ENCODE measurements around the gene SORCS2.

The SORCS2 gene

GRCh38 chr4:7607156-7607910, 415.0 kb downstream of the SORCS2 start:
- no peak for DNase-seq

GRCh38 chr4:7608046-7608445, 415.7 kb downstream of the SORCS2 start:
- no peak for DNase-seq

DNA sequence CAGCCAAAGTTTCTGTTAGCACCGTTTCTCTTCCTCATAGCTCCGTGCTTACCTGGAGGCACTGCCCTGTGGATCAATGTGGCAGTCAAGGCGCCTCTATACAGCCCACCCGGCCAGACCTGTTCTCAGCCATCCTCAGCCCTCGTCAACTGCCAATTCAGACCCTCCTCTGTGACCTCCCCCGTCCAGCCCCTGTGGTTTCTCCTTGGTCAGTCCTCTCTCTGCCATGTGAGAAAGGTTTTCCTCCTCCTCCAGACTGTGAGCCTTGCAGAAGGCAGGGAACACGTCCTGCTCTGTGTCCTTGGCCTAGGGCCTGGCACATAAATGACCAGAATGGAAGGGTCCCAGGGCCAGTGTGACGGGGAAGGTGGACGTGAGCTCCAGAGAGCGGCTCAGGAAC, 417.0 kb downstream of the SORCS2 start:
- no peak for DNase-seq

- no peak for DNase-seq
Observed at GRCh38 chr4:7610022-7610670, 417.8 kb downstream of the SORCS2 start.

GRCh38 chr4:7610841-7611240, 418.5 kb downstream of the SORCS2 start:
- no peak for DNase-seq

DNA sequence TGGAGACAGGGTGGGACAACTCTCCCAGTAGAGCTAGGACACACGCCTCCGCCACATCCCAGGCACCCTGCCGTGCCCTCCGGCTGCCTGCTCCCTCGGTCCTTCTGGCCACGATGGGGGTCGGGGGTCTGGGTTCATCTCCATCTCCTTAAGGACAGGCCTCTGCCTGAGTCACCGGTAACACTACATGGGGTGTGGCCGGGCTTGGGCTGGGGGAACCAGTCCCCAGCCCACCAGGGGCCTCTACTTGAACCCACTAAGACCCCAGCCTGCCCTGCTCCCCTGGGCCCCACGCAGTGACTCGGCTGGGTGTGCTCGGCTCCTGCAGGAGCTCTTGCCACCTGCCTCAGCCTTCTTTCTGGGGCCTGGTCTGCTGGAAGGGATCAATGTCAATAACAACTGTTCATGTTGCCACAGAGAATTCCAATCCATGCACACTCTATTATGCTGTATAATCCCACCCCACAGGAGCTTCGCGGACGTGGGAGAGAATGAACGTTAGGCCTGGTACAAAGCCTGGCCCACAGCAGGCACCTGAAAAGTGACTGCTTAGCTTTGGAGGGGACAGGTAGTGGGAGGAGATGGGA, 420.1 kb downstream of the SORCS2 start:
- DNase-seq = no peak

DNA sequence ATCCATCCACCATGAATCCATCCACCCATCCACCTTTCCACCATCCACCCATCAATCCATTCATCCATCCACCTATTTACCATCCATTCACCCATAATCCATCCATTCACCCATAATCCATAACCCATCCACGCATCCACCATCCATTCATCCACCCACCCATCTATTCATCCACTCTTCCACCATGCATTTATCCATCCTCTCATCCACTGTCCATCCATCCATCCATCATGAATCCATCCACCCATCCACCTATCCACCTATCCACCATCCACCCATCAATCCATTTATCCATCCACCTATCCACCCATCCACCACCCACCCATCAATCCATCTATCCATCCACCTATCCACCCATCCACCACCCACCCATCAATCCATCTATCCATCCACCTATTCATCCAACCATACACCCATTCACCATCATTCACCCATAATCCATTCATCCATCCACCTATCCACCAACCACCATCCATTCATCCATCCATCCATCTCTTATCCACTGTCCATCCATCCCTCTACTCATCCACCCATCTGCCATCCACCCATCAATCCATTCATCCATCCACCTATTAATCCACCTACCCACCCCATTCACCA, 422.1 kb downstream of the SORCS2 start:
- DNase-seq = no peak

DNA sequence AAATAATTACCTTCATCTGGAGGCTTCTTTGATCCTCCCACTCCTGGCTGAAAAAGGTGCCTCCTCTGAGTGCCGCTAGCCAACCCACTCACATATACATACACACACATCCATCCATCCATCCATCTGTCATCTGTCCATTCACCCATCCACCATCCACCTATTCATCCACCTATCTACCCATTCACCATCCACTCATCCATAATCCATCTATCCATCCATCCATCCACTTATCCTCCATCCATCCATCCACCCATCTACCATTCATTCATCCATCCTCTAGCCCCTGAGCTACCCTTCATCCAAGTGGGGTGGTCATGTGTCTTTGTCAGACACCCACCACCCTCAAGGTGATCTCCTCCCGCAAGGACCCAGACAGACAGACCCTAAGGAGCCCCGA, 423.9 kb downstream of the SORCS2 start:
- DNase-seq = no peak

GRCh38 chr4:7618361-7618760, 426.0 kb downstream of the SORCS2 start:
- no peak for DNase-seq

DNA sequence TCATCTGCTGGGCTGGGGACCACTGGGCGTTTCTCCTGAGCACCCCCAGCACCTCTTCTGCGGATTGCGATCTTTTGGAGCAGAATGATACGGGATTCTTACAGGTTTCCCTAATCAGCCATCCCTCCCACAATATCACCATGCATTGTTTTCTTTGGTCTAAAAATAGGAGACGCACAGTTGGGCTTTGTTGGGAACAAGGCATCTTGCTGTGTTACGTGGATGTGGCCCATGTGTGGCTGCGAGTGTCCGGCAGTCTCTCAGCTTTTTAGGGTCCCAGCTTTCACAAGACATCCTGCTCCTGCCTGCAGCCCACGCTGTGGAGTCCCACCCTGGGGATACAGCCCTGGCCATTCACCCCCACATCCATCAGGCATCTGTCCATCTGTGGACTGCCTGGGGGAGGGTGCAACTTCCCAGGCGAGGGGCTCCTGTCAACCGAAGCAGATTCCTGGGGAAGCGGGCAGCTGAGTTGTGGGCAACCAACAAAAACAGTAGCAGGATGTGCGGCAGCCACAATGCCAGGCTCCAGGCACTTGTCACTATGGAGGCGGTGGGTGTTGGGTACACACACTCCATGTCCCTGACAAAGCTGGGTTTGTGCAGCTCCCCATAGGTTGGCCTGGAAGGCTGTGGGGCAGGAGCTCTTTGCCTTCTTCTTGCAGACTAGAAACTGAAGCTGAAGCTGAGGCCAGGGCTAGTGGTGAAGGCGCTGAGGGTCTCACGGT, 427.9 kb downstream of the SORCS2 start:
- DNase-seq = no peak

GRCh38 chr4:7620814-7621176, 428.5 kb downstream of the SORCS2 start:
- DNase-seq = no peak

GRCh38 chr4:7621252-7622035, 429.1 kb downstream of the SORCS2 start:
- DNase-seq = no peak

DNA sequence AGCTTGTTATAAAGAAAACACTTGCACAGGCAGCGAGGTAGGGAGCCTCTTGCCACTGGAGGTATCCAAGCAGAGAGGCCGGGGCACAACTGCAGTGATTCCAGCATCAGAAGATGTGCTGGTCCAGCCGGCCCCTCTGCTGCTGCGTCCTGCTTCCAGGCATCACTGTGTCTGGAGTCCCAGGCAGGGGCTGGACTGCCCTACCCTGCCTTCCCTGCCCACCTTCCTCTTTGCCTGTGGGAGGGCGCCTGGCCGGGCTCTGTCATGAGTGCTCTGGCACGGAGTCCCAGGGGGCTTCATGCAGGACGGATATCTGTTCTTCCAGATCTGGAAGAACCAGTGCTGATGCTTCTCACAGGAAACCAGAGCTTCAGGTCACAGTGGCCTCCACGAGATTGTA, 430.0 kb downstream of the SORCS2 start:
- DNase-seq = no peak

GRCh38 chr4:7623468-7623867, 431.1 kb downstream of the SORCS2 start:
- DNase-seq = no peak

- DNase-seq = no peak
Observed at GRCh38 chr4:7624396-7624980, 432.1 kb downstream of the SORCS2 start.

DNA sequence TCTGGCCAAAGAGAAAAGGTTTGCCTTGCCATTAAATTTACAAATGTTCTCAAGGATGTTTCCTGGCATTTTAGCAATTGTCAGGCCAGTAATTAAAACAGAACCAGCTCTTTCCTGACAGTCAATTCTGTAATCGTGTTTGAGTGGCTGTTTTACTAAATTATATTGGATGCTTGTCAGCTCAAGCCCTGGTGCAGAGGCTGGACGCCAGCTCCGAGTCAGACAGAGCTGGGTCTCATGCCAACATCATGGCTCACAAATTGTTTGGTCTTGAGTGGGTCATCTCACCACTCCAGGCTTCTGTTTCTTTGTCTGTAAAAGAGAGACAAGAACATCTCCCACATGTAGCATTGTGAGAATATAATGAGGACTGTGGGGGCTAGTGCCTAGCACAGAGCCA, 432.7 kb downstream of the SORCS2 start:
- no peak for DNase-seq

DNA sequence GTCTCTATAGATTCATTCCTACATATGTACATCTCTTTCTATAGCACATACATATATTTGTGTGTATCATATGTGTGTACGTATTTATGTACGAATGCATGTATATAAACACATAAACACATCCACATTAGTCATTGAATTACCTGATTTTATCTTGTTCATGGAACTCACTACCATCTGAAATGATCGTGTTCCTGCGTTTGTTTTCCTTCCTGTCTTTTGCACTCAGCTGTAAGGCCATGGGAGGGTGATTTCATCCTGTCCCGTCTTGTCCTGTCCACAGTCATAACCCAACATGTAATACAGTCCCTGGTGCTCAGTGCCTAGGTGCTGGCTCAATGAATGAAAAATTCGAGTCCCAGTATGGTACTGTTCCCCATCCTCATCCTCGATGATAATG, 434.2 kb downstream of the SORCS2 start:
- DNase-seq = no peak

DNA sequence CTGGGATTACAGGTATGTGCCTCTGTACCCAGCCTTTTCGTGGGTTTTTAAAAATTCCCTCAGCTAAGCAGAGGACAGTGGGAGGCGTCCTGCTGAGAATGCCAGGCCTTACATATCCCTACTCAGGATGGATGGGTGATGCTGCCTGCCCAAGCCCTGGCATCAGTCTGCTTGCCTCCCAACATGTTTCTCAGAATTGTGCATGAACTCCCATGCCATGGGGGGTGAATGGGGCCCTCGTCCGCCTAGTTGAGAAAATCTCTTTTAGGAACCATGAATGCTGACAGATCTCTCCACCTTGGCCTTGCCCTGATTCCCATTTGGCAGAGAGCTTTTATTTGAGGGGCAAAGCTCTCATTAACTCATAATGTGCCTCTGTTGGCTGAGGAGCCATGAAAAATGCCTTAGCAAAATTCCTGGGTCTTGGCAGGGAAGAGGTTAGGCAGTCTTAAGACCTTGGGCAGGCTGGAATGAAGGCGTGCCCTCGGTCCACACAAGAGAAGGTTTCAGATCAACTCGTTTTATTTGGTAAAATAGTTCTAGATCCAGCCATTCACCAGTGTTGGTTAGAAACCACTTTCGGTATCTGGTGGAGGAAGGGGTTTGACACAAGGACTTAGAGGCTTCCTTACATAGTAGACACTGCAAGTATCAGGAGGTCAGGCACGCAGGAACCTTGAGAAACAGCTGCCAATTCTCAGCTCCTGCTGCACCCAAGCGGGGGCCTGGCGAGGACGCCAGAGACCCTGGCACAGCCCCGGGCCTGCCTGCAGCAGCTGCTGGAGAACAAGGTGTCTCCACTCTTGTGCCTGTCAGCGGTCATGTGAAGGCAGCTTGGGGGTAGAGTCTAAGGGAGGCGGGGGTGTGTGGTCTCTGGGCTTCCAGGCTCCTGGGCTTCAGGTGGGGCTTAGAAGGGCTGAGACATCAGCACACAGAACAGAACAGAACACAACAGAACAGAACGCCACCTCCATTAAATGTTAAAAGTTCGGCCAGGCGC, 435.2 kb downstream of the SORCS2 start:
- no peak for DNase-seq

DNA sequence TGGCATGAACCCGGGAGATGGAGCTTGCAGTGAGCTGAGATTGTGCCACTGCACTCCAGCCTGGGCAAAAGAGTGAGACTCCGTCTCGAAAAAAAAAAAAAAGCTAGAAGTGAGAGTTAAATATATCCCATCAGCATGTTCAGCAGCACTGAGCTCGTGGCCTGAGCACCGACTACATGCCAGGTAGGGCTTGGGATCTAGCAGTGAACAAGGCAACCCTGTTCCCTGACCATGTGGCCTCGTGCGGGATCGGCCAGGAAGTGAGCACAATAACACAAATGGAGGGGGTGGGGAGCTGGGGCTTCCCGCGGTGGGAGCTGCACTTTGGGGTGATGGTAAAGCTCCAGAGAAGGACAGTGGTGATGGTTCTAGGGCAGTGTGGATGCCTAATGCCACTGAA, 436.1 kb downstream of the SORCS2 start:
- DNase-seq = no peak

DNA sequence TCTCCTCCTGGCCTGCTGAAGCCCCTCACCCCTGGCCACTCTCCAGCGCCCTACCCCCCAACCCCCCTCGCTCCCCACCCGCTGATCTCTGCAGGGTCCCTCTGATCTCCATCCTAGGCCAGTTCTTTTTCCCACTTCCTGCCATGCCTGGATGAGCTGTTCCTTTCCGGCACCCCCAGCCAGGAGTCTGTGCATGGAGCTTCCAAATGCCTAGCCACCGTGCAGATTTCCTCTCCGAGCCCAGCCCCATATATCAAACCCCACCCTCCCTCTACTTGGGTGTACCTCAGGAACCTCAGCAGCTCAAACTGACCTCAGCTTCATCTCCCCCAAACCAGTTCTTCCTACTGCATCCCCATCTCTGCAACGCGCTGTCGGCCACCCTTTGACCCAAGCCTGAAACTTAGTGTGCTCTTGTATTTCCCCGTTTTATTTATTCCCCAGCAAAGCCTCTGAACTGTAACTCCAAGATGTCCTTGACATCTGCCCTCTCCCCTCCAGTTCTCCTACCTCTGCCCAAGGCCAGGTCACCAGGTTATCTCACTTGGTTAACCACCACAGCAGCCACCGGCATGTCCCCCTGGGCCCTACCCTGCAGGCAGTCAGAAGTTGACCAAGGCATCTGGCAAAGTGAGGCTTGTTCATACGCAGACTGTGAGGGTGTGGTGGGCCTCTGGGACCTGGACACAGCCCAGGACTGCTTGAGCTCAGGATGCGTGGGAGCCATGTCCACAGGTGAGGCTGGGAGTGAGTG, 437.3 kb downstream of the SORCS2 start:
- no peak for DNase-seq
